ENCODE data around the gene UVSSA.
"Not testable (repeated sequence)": the region's sequence is repeated elsewhere in the genome, so short reads cannot be mapped to it uniquely, and the experiment has no call there.

Gene UVSSA

DNA sequence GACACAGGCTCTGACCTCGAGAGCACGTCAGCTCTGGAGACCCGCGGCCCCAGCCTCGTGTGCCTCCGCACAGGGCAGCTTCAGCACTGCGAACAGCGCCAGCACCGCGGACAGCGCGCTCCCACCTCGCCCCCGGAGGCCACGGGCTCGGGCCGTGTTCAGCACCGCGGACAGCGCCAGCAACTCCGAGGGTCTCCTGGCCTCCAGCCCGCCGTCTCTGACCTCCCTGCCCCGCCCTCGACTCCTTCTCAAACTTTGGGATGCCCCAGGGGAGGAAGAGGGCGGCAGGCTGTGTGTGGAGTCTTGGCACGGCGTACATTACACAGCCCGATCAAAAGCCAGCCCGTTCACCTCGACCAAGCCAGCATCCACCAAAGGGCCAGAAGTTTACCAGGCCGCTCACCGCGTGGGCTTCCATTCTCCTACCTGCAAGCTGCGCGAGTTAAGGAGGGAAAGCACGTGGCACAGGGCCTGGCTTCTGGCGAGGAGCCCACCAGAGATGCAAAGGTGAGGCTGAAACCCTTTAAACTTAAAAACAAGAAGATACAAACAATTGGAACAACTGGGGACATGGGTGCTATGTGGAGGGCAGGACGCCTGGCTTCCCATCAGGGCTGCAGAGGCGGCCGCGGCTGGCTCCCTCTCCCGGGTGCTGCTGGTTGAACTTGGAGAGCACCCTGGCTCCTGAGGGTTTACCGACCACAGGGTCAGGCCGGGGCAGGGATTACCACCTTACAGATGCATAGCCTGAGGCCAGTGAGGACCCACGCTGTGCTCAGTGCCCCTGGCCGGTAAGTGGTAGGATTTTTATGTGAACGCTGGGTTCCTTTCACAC lies 63.7 kb downstream of the UVSSA start:
- peak; percentile 20 for DNase-seq

DNA sequence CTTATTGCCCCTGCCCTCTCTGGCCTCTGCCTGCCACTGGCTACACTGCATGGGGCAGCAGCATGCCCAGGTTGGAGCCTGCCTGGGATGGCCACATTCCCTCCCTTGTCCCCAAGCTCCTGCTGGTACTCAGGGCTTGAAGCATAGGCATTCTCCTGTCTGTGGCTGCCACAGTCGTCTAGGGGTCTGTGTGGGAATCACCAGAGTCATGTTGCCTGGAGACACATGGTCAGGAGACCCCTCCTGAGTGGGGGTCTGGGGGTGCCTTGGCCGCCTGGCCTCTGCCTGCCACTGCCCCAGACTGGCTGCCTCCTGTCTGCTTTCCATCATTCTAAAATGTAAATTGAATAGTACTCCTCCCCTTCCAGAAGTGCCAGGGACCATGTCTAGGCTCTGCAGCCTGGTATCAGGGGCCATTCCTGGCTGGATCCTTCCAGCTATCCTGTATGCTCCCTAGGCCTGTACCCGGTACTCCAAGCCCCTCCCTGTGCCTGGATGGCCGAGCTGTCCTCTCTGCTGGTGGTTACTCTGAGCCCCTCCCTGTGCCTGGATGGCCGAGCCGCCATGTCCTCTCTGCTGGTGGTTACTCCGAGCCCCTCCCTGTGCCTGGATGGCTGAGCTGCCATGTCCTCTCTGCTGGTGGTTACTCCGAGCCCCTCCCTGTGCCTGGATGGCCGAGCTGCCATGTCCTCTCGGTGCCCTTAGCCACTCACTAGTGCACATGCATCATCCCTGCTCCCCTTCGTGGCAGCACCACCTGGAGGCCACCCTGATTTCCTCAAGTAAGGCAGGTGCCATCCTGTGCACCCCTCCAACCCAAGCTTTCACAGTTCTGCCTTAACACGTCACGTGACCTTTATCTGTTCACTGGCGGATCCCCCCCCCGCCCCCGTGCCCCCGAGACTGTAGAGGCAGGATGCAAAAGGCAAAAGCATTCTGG lies 64.7 kb downstream of the UVSSA start:
- no peak for DNase-seq

DNA sequence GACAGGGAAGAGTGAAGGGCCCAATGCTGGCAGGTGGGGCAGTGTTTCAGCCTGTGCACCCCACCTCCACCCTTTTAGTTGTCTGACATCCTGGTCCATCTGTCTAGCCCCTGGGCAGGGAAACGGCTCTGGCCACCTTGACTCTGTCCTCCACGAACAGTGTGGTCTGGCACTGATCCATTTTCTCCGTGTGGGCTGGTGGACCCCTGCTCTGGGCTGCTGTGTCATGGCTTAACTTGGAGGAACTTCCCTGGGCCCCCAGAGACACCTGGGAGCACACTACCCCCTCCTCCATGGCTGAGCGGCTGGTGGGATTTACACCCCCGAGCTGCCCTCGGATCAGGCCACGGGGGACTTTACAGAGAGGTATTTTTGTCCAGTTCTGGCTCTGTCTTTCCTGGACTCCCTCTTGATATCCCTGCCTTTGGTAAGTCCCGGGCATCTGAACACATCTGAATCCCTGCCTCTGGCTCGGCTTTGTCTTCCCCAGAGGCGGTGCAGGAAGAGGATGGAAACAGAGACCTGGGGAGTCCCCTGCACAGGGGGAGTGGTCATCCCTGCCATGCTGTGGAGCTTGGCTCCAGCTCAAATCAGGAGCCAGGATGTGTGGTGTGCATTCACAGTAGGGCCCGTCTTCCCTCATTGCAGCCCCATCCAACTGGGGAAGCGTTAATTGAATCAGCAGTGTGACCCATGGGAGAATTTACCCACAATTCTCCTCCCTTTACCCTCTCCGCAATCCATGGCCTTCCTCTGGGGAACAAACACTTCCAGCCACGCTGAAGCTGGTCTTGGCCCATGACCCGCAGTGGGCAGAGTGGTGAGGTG lies 65.6 kb downstream of the UVSSA start:
- no peak for DNase-seq

DNA sequence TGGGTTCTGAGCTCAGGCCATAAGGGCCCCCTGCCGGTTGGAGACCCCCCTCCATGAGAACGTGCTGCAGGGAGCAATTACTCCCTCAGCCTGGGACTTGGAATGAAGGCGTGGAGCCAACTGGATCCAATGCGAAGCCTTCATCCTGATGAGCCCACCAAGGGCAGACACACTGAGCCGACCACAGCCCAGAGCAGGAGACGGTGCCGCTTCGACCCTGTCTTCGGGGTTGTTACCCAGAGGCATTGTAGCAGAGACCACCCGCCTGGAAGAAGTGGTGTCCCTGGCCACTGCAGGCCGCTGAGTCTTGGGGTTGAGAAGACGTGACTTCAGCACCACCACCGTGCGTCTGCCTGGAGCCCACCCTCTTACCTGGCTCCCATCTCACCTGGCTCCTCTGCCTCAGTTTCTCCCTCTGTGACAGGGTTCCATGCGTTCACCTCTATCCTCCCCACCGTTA lies 66.2 kb downstream of the UVSSA start:
- DNase-seq = no peak

DNA sequence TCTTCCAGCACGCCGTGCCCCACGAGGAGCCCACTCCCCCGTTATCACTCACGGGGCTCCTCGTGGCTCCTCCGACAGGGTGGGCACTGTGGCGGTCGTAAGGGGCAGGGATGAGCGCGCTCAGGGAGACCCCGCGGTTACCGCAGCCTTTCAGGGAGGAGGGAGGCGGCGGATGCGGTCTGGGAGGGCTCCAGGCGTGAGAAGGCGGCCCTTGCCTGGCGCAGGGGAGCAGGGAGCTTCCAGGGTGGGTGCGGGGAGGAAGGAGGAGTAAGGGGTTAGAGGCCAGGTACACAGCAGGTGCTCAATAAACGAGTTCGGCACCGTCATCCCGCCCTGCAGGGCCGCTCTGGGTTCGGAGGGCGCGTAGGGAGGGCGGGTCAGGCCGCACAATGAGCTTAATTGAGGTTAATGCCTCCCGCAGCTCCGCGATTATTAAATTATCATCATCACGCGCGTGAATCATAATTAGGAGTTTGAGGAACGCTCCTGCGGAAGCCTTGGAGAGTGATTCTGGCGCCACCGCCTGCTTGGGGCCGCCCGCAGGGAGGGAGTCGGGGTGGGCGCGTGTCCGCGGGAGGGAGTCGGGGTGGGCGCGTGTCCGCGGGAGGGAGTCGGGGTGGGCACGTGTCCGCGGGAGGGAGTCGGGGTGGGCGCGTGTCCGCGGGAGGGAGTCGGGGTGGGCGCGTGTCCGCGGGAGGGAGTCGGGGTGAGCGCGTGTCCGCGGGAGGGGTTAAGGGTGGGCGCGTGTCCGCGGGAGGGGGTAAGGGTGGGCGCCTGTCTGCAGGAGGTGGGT lies 66.9 kb downstream of the UVSSA start:
- no peak for DNase-seq

DNA sequence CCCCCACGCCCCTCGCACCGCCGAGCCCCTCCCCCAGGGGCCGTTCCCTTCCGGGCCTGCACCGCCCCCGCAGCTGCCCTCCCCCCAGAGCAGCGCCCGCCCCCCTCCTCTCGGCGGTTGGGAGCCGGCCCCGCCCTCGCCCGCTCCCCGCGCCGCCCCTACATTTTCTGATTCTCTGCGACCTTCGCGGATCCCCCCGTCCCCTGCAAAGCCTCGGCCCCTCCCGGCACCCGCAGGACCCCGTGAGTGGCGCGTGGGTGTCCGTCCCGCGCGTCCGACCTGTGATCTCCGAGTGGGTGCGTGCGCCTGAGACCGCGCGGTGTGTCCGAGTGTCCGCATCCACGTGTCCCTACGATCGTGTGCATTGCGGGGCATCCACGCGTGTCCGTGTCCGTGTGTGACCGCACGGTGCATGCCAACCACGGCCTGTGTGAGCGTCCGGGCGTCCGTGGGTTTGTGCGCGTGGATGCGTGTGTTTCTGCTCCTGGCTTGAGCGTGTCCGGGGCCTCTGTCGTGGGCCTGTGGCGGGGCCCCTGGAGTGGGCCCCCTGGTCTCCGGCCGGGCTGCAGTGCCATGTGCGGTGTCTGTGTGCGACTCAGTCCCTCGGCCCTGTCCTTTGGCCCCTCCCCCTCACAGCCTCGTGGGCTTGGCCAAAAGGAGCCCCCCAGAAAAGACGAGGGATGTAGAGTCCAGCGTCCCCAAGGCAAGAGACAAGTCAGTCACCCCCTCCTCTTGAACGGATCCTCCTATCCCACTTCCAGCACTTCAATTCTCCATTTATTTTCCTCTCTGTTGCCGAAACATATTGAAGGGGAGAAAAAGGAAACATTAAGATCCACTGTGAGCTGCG lies 68.0 kb downstream of the UVSSA start:
- DNase-seq = no peak

DNA sequence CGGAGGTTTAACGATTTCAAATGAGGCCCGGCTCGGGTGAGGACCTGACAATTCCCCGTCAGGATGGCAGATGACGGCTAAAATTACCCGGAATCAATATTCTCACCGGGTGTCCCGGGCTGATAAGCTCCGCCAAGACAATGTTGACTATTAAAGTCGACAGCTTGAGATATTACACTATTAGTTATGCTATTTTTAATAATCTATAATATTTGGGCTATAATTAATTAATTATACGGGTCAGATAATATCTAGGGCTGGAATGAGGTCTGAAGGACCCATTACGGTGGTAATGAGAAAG lies 68.6 kb downstream of the UVSSA start:
- DNase-seq = no peak

DNA sequence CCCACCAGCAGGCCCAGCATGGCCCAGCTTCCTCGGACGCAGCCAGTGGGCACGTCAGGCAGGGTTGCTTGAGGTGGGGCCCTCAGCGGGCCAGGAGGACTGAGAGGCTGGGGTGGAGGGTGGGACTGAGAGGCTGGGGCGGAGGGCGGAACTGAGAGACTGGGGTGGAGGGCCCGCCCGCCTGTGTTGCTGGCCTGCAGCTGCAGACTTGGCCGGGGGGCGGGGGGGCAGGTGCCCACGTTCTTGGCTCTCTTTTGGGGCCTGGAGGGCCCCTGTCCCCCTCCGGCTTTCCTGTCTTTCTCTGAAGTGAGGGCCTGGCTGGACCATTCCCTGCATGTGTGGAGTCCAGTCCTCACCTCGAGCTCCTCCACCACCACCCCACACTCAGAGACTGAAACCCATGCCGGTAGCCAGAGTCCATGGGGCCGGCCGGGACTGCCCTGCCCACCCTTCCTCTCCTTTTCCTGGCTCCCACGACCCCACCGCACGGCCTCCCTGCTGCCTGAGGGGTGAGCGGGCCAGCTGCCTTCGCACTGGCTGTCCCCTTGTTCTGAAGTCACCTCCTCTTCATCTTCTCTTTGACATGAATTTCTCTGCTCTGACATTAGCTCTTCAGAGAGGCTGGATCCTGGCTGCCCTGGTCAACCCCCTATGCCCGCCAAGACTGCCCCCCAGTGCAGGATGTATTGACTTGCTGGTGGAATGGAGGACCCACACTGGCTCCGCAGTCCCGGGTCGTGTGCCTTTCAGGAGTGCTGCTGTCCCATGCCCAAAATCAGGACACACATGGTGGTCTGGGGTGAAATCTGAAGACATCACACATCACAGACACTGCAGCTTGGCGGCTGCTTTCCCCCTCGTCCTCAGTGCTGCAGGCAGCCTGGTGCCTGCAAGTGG lies 69.3 kb downstream of the UVSSA start:
- DNase-seq = no peak

DNA sequence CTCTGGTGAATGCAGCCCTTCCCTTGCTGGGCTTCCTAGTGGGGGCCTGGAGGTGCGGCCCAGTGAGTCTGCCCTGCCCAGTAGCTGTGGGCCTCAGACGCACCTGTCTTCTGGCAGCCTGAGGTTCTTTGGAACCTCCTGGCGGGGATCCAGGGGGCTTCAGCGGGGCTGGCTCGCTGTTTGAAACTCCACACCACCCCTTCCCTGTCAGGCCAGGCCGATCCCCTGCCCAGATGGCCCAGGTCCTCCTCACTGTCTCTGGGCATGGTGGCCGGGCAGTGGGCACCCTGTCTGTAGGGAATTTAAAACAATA lies 69.9 kb downstream of the UVSSA start:
- DNase-seq = no peak

DNA sequence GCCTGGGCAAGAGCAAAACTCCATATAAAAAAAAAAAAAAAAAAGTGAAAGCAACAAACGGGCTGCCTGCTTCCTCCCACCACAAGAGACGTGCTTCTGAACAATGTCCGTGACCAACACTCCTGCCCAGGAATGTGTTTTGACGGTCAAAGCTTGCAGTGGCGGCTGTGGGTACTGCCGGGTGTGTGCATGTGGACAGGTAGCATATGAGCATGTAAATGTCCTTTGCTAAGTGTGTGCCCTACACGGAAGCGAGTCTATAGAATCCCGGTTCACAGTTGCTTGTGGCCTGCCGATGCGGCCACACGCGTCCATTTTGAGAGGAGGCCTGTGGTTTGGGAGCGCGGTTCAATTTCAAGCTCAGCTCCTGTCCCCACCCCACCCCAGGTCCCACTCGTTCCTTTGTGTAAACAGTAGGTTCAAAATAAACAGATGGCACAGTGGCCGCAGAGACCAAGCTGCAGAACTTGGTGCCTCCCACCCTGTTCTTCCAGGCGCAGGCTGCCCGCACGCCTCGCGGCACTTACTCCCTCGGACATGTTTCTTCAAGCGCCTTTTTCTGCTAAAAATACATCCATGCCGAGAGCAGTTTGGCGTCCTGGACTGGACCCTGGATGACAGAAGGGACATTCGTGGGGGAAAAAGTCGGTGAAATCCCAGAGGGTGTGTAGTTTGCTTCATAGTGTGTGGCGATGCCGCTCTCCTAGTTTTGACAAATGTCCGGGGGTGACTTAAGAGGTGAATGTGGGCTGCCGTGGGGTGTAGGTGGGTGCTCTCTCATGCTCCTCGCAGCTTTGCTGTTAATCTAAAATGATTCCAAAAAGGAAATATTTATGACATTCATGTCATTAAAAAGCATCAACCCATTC lies 70.7 kb downstream of the UVSSA start:
- no peak for DNase-seq

DNA sequence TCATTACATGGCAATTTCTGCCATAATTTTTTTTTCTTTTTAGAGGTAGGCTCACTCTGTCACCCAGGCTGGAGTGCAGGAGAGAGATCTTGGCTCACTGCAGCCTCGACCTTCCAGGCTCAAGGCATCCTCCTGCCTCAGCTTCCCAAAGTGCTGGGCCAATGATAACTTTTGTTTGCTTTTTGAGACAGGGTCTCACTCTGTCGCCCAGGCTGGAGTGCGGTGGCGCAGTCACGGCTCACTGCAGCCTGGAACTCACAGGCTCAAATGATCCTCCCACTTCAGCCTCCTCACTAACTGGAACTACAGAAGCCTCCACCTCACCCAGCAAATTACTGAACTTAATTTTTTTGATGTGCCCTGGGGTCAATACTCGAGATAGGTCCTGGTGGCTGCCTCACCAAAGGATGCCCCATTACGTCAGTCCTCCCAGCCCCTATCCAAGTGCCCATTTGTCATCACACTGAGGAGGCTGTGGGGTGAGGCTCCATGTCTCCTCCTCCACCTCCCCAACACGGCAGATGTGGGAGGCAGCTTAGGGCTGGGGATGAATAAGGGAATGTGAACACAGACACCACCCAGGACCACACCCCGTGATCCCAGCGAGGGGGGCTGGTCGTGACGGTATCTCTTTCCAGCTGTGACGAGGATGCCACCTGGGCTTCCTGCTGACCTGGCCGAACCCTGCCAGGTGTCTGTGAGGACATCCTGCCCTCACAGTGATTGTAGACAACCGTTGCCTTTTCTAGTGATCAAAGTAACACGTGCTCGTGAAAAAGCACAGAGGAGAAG lies 71.7 kb downstream of the UVSSA start:
- no peak for DNase-seq

DNA sequence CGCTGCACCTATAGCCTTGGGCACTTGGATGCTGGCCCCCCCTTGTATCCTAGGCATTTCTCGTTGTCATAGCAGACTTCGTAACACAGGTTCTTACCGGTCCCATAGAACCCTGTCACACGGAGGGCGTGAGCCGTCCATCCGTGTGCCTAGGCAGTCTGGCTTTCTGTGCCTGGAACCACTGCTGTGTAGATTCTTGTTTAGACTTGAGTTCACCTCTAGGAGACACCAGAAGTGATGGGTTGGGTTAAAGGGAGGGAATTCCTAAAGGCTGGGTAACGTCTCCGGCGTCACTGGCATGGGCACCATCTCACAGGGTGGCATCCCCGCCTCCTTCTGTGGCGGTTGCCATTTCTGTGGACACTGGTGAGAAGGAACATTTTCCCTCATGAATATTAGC lies 72.7 kb downstream of the UVSSA start:
- no peak for DNase-seq

DNA sequence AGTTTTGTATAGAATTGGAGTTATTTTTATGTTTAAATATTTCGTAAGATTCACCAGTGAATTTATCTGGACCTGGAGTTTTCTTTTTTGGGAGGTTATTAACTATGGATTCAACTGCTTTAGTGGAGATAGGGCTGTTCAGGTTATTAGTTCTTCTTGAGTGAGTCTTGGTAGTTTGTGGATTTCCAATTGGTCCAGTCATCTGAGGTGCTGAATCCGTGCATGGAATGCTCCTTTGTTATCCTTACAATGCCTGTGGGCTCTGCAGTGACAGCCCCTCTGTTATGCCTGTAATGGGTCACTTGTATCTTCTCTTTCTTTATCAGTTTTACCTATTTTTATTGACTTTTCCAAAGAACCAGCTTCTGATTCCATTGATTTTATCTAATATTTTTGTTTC lies 74.6 kb downstream of the UVSSA start:
- DNase-seq = no peak

DNA sequence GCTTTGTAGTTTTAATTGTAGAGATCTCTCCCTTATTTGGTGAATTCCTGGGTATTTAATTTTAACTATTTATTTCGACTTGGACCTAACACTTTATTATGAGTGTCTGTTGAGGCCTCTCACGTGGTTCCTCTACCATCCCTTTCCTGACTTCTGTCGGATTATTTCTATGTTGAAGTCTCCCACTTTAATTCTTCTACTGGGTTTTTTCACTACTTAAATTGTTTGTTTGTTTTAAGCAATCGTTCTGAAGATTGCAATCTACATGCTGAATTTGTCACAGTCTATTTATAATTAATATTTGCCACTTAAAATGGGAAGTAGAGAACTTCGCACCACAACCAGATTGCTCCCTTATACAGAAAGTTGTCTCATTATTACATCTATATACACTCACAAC lies 80.0 kb downstream of the UVSSA start:
- DNase-seq = no peak

DNA sequence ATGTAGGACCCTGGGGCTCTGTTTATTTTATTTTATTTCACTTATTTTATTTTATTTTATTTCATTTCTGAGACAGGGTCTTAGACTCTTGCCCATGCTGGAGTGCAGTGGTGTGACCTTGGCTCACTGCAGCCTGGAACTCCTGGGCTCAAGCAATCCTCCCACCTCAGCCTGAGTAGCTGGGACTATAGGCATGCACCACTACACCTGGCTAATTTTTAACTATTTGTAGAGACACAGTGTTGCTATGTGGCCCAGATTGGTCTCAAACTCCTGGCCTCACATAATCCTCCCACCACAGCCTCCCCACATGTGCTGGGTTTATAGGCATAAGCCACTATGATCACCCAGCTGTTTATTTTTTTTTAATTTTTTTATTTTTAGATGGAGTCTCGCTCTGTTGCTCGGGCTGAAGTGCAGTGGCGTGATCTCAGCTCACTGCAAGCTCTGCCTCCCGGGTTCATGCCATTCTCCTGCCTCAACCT lies 96.7 kb downstream of the UVSSA start:
- not testable (repeated sequence) for DNase-seq

Measured in effector CD4-positive, alpha-beta T cell (primary cell).